MM.1S (cell line): ENCODE data around the gene PSPC1.
"Not testable (repeated sequence)": the region's sequence is repeated elsewhere in the genome, so short reads cannot be mapped to it uniquely, and the experiment has no call there.

Source experiments
- DNase-seq: peaks from one replicate; pipeline ENCODE4 v3.0.0-alpha.2; 2015
- H2AFZ ChIP-seq: fragments of 300-600 bp; sonication (generic); 2 replicates; pipeline ENCODE4 v1.6.0; 2016; ENCODE audit warnings: antibody characterized with exemption, low read length
- H3F3A ChIP-seq: fragments of 300-600 bp; sonication (generic); 2 replicates; pipeline ENCODE4 v1.6.1; 2016; ENCODE audit warnings: mild to moderate bottlenecking, antibody characterized with exemption, low read length, moderate library complexity, mixed read lengths; ENCODE audit not compliant: insufficient read depth
- H3K27ac ChIP-seq: fragments of 300-600 bp; sonication (generic); 2 replicates; pipeline ENCODE4 v1.5.1; 2016; ENCODE audit warnings: mild to moderate bottlenecking, low read length
- H3K27me3 ChIP-seq: fragments of 300-600 bp; sonication (generic); replicated peaks from 2 replicates; pipeline ENCODE4 v1.6.0; 2016; ENCODE audit warnings: low read length; ENCODE audit not compliant: insufficient read depth
- H3K36me3 ChIP-seq: fragments of 300-600 bp; sonication (generic); replicated peaks from 2 replicates; pipeline ENCODE4 v1.6.1; 2016; ENCODE audit warnings: mild to moderate bottlenecking, low read length, mixed read lengths; ENCODE audit not compliant: insufficient read depth
- H3K4me1 ChIP-seq: fragments of 300-600 bp; sonication (generic); 2 replicates; pipeline ENCODE4 v1.6.1; 2016; ENCODE audit warnings: low read length, mixed read lengths
- H3K4me2 ChIP-seq: fragments of 300-600 bp; sonication (generic); 2 replicates; pipeline ENCODE4 v1.6.0; 2016; ENCODE audit warnings: low read depth, low read length
- H3K4me3 ChIP-seq: fragments of 300-600 bp; sonication (generic); 2 replicates; pipeline ENCODE4 v1.5.1; 2016; ENCODE audit warnings: low read length, mixed read lengths
- H3K79me2 ChIP-seq: fragments of 300-600 bp; sonication (generic); 2 replicates; pipeline ENCODE4 v1.6.1; 2016; ENCODE audit warnings: mixed run types, low read length, mixed read lengths
- H3K9ac ChIP-seq: fragments of 300-600 bp; sonication (generic); 2 replicates; pipeline ENCODE4 v1.6.1; 2016; ENCODE audit warnings: low read length, mixed read lengths
- H3K9me2 ChIP-seq: fragments of 300-600 bp; sonication (generic); replicated peaks from 2 replicates; pipeline ENCODE4 v1.6.1; 2016; ENCODE audit warnings: mild to moderate bottlenecking, low read length, mixed read lengths; ENCODE audit not compliant: insufficient read depth
- H3K9me3 ChIP-seq: fragments of 300-600 bp; sonication (generic); replicated peaks from 2 replicates; pipeline ENCODE4 v1.6.1; 2016; ENCODE audit warnings: mild to moderate bottlenecking, low read length, mixed read lengths; ENCODE audit not compliant: insufficient read depth
- H4K20me1 ChIP-seq: fragments of 300-600 bp; sonication (generic); 2 replicates; pipeline ENCODE4 v1.6.1; 2016; ENCODE audit warnings: mild to moderate bottlenecking, low read length, moderate library complexity, mixed read lengths; ENCODE audit not compliant: insufficient read depth
- EZH2 ChIP-seq: fragments of 300-600 bp; sonication (generic); optimal IDR thresholded peaks from 2 replicates; pipeline ENCODE3; 2017; ENCODE audit warnings: low read depth, mild to moderate bottlenecking, antibody characterized with exemption, low read length, mixed read lengths
- EZH2phosphoT487 ChIP-seq: fragments of 300-600 bp; sonication (generic); IDR thresholded peaks from 2 replicates; pipeline ENCODE4 v1.6.1; 2018; ENCODE audit warnings: antibody characterized with exemption, low read length
- TF ChIP-seq, protein P1 (sequence below): fragments of 300-600 bp; sonication (generic); IDR thresholded peaks from 2 replicates; pipeline ENCODE4 v1.5.1; 2016; ENCODE audit warnings: antibody characterized with exemption, low read length, mixed read lengths

The PSPC1 gene, protein sequence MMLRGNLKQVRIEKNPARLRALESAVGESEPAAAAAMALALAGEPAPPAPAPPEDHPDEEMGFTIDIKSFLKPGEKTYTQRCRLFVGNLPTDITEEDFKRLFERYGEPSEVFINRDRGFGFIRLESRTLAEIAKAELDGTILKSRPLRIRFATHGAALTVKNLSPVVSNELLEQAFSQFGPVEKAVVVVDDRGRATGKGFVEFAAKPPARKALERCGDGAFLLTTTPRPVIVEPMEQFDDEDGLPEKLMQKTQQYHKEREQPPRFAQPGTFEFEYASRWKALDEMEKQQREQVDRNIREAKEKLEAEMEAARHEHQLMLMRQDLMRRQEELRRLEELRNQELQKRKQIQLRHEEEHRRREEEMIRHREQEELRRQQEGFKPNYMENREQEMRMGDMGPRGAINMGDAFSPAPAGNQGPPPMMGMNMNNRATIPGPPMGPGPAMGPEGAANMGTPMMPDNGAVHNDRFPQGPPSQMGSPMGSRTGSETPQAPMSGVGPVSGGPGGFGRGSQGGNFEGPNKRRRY

DNA sequence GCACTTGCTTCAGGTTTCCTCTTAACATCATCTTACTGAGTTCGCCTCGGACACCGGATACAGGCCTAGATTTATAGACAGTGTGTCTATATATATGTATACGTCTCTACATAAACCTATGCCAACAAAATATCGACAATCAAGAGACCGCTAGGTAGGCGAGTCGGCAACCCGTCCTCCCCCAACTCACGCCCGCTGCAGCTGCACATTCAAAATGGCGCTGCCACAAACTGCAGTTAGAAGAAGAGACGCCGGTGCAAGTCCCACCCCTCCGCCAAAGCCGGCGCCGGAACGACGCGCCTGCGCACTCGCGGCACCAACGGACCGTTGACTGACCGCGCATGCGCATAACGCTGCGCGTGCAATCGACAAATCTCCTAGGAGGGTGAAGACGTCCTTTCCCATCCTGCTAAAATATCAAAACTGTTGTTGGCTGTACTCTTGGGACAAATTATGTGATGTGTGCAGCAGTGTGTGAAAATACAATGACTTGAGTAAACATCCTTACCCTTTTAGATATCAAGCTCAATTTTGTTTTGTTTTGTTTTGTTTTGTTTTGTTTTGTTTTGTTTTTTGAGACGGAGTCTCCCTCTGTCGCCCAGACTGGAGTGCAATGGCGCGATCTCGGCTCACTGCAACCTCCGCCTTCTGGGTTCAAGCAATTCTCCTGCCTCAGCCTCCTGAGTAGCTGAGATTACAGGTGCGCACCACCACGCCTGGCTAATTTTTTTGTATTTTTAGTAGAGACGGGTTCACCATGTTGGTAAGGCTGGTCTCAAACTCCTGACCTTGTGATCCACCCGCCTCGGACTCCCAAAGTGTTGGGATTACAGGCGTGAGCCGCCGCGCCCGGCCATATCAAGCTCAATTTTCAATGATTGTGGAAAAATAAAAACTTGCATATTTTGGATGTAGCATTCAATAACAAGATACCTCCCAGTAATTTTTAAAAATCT is at the start of gene PSPC1:
TSS of gene PSPC1 (minus strand) at position 219 of the 956 bp plus-strand sequence. CDS start at position 31, 188 bp downstream.
- not testable (repeated sequence) for H4K20me1 ChIP-seq, H3K36me3 ChIP-seq, H3K9me2 ChIP-seq, H3F3A ChIP-seq, H3K27me3 ChIP-seq, H3K9me3 ChIP-seq, H3K4me1 ChIP-seq
- Histone ChIP-seq H3K79me2 (peaks cover 20% of the 10 kb centered on the region), H3K4me3 (peak within 1 kb of the TSS; percentile 87), H3K4me2 (peak within 1 kb of the TSS; percentile 39; the same call in 1 of the 2 replicates), H2AFZ (peak within 1 kb of the TSS; percentile 56; the same call in 1 of the 2 replicates), H3K9ac (peak within 1 kb of the TSS; percentile 86), H3K27ac (peak within 1 kb of the TSS; percentile 71; the same call in 1 of the 2 replicates)
- DNase-seq: peak; percentile 89

DNA sequence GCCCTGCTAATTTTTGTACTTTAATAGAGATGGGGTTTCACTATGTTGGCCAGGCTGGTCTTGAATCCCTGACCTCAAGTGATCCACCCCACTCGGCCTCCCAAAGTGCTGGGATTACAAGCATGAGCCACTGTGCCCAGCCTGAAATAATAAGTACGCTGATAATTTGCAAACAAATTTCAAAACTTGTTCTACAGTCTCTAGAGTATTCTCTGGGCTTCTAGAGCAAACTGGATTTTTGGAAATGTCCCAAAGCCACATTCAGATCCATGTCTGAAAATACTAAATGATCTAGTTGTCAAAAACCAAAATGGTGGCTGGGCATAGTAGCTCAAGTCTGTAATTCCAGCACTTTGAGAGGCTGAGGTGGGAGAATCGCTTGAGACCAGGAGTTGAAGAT is 39.9 kb upstream of the PSPC1 start:
- Histone ChIP-seq H3K79me2 (no peaks in the 10 kb centered on the region), H3K9me2 (no peaks in the 10 kb centered on the region), H3K4me1 (no peaks in the 10 kb centered on the region), H3K4me3 (no peak overlapping the region), H3K36me3 (no peaks in the 10 kb centered on the region), H2AFZ (no peak overlapping the region), H3K9ac (no peak overlapping the region), H3F3A (no peaks in the 10 kb centered on the region), H3K9me3 (no peaks in the 10 kb centered on the region), H4K20me1 (no peaks in the 10 kb centered on the region), H3K27me3 (no peaks in the 10 kb centered on the region), H3K4me2 (no peak overlapping the region), H3K27ac (no peak overlapping the region)
- TF ChIP-seq EZH2phosphoT487 (no peak), EZH2 (no peak)
- TF ChIP-seq, protein P1, sequence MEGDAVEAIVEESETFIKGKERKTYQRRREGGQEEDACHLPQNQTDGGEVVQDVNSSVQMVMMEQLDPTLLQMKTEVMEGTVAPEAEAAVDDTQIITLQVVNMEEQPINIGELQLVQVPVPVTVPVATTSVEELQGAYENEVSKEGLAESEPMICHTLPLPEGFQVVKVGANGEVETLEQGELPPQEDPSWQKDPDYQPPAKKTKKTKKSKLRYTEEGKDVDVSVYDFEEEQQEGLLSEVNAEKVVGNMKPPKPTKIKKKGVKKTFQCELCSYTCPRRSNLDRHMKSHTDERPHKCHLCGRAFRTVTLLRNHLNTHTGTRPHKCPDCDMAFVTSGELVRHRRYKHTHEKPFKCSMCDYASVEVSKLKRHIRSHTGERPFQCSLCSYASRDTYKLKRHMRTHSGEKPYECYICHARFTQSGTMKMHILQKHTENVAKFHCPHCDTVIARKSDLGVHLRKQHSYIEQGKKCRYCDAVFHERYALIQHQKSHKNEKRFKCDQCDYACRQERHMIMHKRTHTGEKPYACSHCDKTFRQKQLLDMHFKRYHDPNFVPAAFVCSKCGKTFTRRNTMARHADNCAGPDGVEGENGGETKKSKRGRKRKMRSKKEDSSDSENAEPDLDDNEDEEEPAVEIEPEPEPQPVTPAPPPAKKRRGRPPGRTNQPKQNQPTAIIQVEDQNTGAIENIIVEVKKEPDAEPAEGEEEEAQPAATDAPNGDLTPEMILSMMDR: no peak
- no peak for DNase-seq

DNA sequence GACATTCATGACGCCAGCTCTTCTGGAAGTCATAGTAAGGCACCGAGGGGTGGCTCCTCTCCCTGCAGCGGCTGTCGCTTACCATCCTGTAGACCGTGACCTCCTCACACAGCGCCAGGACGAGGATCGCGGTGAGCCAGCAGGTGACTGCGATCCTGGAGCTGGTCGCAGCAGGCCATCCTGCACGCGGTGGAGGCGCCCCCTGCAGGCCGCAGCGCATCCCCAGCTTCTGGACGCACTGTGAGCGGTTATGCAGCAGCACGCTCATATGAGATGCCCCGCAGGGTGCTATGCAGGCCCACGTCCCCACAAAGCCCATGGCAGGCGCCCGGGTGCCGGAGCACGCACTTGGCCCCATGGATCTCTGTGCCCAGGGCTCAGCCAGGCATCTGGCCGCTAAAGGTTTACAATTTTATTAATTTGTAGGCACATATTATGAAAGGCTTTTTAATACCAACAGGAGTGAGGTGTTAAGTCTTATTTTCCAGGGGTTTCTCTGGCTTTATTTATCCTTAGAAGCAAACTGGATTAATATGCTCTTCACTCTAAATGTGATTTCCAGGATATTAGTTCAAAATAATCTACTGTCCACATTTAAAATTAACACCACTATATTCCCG is 35.6 kb upstream of the PSPC1 start:
- no peak overlapping the region for H3K4me2 ChIP-seq
- TF ChIP-seq EZH2phosphoT487 (no peak), EZH2 (no peak)
- TF ChIP-seq, protein P1: no peak; the same call in 1 of the 2 replicates
- H3K4me1 ChIP-seq: no peaks in the 10 kb centered on the region
- H4K20me1 ChIP-seq: no peaks in the 10 kb centered on the region
- H3K9me3 ChIP-seq: no peaks in the 10 kb centered on the region
- no peaks in the 10 kb centered on the region for H3K9me2 ChIP-seq
- H3K4me3 ChIP-seq: no peak overlapping the region
- H3K27me3 ChIP-seq: no peaks in the 10 kb centered on the region
- no peak overlapping the region for H3K9ac ChIP-seq
- H3K27ac ChIP-seq: no peak overlapping the region
- no peaks in the 10 kb centered on the region for H3F3A ChIP-seq
- H2AFZ ChIP-seq: no peak overlapping the region
- H3K36me3 ChIP-seq: no peaks in the 10 kb centered on the region
- no peak for DNase-seq
- no peaks in the 10 kb centered on the region for H3K79me2 ChIP-seq
